Stimulated activated CD4-positive, alpha-beta T cell treated with anti-CD3 and anti-CD28 coated beads, Interleukin-4, amount 100 ng/mL, for 4 hours (primary cell): Measurements from ENCODE around the gene APOA4.

Experiments used
- DNase-seq, 2 experiments: peaks; one replicate each; pipeline ENCODE4 v3.0.0-alpha.2; 2020

The APOA4 gene

DNA sequence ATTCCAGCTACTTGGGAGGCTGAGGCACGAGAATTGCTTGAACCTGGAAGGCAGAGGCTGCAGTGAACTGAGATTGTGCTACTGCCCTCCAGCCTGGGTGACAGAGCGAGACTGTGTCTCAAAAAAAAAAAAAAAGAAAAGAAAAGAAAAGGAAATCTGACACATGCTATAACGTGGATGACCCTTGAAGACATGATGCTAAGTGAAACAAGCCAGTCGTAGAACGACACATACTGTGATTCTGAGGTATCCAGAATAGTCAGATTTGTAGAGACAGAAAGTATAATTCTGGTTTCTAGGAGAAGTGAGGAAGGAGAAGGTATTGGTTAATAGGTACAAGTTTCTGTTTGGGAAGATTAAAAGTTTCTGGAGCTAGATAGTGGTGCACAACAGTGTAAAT lies 24.7 kb downstream of the APOA4 start:
- no peak for DNase-seq

GRCh38 chr11:116797816-116798215 lies 25.3 kb downstream of the APOA4 start:
- no peak for DNase-seq

- no peak for DNase-seq
These were observed 26.6 kb downstream of the APOA4 start for GRCh38 chr11:116796548-116796947.

GRCh38 chr11:116794851-116795250 lies 28.3 kb downstream of the APOA4 start:
- DNase-seq, result no peak

DNA sequence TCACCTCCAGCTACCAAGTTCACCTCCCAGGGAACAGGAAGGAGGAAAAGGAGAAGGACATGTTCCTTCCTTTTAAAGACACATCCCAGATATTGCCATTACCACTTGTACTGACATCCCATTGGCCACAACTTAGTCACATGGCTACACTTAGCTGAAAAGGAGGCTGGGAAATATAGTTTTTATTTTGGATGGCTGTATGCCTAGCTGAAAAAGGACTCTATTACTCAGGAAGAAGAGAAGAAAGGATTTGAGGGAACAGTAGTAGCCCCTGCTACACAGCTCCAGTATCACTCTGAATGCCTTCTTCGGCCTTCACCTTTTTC lies 29.4 kb downstream of the APOA4 start:
- DNase-seq, result no peak

- no peak for DNase-seq
These were observed 30.0 kb downstream of the APOA4 start for GRCh38 chr11:116792869-116793771.

DNA sequence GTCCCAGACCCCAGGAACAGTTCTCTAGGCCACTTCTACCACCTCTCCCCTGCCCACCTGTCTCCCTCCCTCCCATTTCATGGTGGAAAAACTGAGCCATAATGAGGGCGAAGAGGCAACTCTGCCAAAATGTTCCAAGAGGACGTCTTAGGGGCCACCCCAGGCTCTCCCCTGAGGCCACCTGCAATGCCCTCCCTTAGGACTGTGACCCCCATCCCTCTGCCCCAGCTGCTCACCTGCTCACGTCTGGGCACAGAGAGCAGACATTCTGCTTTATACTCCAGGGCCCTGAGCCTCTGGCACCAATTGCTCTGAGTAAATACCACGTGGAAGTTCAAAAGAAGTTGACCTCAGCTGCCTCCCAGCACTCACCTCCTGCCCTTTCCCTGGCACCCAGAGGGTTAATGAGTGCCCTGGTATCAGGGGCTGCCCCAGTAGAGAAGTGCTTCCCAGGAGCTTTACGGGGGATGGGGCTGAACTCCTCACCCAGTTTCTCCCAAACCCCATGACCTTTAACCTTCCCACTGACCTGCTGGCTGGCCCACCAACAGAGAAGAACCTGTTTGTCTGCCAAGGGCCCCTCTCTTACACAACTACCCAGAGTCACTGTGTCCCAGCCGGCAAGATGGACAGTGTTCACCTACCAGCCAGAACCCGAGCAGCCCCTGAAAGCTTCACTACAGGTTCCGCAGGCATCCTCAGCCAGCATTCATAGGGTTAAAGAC lies 30.8 kb downstream of the APOA4 start:
- no peak for DNase-seq

GRCh38 chr11:116791813-116792143 lies 31.3 kb downstream of the APOA4 start, which contains the start of gene APOA5:
APOA5 (minus strand) TSS chr11:116791879; CDS start chr11:116791860, 19 bp downstream.
- DNase-seq, result no peak

DNA sequence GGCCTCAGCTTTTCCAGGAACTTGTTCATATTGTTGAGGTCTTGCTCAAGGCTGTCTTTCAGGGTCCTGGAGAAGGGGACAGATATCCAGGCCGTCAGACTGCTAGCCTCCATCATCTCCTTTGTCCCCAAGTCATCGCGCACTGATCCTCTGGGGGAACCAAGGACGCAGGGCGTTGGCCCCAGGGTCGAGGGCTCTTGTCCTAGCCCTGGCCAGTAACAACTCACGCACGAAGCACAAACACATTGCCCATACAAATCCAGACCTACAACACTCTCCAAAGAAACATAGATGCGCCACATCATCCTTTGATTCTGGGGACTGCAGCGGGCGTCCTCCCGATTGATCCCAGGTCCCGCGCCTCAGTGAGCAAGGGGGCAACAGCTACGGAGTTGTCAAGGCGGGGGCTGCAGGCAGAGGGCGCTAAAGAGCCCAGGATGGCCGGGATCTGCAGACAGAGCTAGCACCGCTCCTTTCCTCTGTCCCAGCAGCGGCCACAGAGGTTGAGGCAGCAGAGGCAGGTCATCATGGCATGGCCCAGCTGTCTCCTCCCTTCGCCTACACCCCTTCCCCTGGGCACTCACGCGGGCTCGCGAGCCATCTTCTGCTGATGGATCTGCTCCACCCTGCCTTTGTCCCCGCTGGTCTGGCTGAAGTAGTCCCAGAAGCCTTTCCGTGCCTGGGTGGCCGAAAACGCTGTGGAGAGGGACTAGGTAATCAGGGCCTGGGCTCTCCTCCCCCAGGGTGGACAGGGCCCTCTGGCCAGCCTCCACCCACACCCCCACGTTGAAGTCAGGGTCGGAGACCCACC lies 31.9 kb downstream of the APOA4 start:
- peak; percentile 56 to 74 for DNase-seq

- DNase-seq, result no peak
These were observed 32.7 kb downstream of the APOA4 start for GRCh38 chr11:116790167-116791001.

- DNase-seq, result no peak
These were observed 34.1 kb downstream of the APOA4 start for GRCh38 chr11:116788975-116789374.

DNA sequence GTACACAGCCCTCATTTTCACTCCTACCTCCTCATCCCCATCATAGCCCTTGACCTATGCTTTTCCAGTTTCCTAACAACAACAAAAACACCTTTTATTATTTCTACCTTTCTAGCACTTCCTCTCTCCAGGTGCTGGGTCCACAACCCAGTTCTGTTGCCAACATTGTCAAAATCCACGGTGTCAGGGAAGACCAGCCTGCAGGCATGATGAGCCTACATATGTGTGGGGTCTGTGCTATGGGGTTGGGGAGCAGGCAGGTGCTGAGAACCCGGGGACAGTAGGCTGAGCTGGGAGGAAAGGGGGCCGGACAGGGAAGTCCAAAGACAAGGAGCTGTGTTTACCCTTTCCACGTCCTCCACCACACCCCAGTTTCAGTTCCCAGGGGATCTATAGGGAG lies 34.6 kb downstream of the APOA4 start:
- no peak for DNase-seq

GRCh38 chr11:116787786-116788486 lies 35.2 kb downstream of the APOA4 start, which contains the start of gene ZPR1:
ZPR1 (minus strand) TSS chr11:116788023; CDS start chr11:116787990, 33 bp downstream.
- peak; percentile 79 to 81 for DNase-seq

GRCh38 chr11:116787436-116787785 lies 35.7 kb downstream of the APOA4 start:
- no peak for DNase-seq

DNA sequence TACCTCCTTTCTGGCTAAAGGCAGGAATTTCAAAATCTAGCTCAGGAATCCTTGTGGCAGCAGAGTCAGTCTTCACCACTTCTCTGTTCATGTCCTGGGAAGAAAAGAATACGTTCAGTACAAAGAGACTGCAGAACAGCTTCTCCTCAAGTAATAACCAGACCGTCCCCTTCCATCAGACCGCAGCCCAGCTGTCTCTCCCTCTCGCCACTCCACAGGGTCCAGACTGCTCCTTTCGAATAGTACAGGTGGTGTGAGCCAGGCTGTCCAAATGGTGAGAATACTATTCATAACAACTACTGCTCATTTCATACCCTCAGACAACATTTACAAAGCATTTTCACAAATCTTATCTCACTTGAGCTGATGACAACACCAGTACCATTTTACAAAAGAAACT lies 36.1 kb downstream of the APOA4 start:
- DNase-seq, result no peak

DNA sequence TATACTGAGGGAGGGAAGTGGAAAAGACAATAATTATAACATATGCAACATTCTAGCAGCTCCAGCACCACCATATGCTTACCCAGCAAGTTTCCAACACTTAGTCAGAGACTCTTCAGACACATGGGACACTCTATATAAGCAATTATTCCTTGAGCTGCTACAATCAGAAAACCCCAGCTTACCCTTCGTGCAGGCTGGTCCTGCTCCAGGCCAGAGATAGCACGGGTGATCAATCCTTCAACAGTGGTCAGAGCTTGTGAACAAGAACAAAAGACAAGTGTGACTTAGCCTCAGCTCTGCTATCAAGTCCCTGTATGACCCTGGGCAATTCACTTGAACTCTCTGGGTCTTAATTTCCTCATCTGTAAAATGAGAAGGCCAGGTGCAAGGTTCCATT lies 36.8 kb downstream of the APOA4 start:
- DNase-seq, result no peak

GRCh38 chr11:116782728-116783127 lies 40.4 kb downstream of the APOA4 start:
- no peak for DNase-seq

- no peak for DNase-seq
These were observed 44.5 kb downstream of the APOA4 start for GRCh38 chr11:116778556-116778955.

DNA sequence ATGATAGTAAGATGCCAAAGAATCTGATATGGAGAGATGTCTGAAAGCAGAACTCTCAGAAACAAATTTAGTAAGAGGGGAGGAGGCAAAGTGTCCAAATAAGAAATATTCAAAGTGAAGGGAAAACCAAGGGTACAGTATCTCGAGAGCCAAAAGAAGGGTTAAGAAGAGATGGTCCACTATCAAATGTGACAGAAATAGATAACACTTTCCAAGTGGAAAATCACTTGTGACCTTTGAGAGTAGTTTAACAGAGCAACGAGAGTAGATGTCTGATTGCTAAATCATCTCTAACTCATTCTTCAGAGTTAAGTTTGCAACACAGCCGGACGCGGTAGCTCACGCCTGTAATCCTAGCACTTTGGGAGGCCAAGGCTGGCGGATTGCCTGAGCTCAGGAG lies 46.0 kb downstream of the APOA4 start:
- DNase-seq, result no peak

DNA sequence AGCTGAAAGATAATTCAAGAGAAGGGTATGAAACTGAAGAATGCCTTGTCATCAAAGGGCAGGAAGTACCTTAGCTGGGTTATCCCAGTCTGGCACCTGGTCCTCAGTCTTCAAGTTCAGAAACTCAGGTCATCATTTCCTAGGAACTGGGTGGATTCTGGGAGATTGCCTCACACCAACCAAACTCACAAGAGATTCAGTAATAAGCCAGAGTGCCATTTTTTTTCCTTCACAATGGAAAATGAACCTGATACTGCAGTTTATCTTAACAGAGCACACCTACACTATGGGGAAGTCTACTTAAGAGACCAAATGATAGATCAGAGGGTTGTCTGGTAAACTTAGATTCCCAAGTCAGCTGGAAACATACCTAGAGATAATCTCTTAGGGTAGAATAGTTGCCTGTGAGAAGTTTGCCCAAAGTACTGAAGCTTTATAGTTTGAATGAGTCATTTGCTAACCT lies 46.6 kb downstream of the APOA4 start:
- DNase-seq, result no peak

GRCh38 chr11:116775975-116776374 lies 47.1 kb downstream of the APOA4 start:
- DNase-seq, result no peak

- no peak for DNase-seq
These were observed 48.4 kb downstream of the APOA4 start for GRCh38 chr11:116774661-116775060.
